Dedifferentiated amniotic fluid mesenchymal stem cell (primary cell): ENCODE data around the gene SECTM1.

Experiments
- DNase-seq: peaks from one replicate; pipeline ENCODE4 v3.0.0-alpha.2; 2016; ENCODE audit errors: extremely low spot score

SECTM1 gene

DNA sequence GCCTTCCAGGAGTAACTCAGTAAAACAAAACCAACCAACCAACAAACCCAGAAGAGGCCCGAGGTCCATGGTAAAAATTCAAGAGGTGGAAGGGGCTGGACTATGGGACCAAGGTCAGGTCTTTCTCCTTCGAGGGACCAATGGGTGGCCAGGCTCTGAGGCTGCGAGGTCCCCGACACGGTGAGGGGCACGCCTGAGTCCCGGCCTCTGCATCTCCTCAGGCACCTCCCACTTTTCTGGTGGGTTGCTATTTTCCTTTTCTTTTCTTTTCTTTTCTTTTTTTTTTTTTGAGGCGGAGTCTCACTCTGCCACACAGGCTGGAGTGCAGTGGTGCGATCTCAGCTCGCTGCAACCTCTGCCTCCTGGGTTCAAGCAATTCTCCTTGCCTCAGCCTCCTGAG is 34.1 kb downstream of the SECTM1 start:
- DNase-seq = no peak

DNA sequence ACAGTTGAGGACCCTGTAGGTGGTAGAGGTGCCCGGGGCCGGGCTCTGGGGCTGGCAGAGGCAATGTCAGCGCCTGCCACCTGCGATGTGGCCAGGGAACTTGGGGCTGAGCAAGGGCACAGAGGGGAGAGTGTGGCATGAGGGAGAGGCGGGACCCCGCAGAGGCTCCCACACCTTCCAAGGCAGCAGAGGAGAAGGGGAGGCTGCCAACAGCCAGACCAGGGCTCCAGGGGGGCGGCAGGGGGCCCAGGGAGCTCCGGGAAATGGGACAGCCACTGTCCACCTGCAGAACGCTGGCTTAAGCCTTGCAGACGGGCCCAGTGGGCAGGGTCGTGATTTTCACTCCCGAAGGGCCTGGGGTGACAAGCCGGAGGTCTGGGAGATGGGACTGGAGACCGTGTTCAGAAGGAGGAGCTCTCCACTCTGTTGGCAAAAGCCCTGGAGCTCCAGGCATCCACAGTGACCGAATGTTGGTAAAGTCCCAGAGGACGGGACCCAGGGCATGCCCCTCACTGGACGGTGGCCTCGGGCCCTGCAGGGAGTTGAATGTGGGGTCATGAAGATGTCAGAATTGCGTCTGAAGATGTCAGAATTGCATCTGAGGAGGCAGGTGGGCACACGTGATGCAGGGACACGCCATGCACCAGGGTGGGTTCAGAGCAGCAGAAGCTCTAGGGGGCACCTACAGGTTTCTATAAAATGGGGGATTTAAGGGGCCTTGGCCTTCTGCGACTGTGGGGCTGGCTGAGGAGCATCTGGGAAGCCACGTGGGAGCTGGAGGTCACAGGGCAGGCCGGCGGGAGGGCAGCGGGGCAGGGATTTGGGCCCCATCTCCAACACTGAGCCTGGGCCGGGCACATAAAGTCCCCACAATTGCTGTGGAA is 34.8 kb downstream of the SECTM1 start:
- DNase-seq = no peak

DNA sequence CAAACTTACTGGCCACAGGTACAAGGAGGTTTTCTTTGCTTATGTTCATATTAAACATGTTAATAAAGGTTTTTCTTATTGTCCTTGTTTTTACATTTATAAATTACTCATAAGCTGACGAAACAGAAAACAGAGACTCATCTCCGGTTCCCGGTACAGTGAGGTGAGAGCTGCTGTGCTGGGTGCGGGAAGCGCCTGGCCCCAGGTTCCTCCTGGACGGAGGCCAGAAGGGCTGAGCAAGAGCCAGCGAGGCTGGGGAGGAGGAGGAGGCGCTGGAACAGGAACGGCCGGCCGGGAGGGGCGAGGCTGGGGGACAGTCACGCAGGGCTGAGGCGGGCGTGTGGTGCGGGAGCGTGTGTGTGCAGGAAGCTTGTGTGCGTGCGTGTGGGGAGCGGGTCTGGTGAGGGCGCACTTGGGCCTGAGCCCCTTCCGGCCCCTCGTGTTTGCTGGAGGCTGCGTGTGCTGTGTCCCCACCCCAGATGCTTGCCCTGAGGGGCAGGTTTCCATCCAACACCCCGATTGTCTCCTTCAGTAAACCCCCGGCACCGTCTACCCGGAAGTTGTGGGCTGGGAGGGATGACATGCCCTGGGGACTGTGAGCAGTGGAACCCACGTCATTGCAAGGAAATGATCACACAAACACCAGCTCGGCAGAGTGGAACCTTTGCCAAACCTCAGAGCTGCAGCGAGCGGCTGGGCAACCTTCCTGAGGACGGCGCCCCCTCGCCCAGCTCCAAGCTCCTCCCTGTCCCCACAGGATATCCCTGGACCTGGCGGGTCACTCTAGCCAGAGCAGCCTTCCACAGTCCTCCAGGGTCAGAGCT is 35.6 kb downstream of the SECTM1 start:
- peak; percentile 86 for DNase-seq

DNA sequence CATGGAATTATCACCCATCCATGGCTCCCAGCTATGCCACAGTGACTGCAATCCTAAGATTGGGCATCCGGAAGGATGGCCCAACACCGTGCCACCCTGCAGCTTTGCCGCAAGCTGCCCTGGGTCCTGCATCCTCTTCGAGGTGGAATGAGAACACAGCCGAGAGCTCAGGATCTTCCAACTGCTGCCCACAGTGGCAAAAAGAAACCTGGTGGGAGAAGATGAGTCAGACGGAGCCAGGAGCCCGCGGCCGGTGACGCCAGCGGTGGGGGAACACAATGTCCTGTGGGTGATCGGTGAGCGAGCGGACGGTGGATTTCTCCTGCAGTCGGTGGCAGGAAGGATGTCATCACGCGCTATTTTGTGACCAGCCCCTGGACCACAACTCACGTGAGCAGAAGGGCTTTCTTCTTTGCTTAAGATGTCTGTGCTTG is 36.3 kb downstream of the SECTM1 start:
- peak; percentile 58 for DNase-seq

DNA sequence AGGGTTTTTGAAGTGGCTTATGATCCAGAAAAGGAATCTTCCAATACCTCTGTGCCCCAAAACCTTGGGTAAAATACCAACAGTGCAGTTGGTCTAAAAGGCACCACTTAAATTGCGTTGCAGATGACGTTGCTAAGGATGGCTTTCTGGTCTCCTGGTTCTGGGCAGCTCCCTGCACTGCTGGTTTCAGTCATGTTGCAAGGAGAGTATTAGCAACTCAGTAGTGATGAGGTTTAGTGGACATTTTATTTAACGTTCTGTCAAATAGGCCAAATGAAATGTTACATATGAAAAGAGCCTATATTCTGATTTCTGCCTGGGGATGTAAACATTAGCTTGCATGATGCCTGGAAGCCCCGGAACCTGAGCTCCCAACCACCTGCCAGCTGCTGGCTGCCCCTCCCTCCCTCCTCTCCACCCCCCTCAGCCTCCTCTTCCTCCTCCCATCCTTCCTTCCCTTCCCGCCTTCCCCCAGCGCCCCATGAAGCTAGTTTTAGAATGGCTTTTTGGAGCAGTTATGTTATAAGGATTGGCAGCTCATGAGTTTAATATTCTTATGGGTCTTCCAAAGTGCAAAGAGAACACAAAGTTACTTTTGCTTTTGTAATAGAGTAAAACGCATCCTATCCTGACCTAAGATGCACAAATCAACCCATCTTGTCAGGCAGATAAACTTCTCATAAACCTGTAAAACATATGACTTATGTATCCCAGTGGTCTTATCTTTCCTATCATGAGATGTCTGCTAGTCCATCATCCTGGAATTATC is 36.9 kb downstream of the SECTM1 start:
- DNase-seq = no peak

DNA sequence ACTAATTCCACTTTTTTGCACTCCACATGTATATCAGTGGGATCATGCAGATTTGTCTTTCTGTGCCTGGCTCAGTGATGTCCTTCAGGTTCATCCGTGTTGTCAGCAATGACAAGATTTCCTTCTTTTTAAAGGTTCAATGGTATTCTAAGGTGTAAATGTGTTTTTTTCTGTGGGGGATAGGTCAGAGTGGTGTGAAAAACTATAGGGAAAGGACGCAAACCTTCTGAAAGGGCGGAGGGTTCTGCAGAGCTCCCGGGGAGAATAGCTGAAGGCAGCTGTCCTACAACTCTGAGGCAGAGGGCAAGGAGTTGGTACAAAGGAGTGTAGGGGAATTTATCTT is 38.1 kb downstream of the SECTM1 start:
- no peak for DNase-seq

DNA sequence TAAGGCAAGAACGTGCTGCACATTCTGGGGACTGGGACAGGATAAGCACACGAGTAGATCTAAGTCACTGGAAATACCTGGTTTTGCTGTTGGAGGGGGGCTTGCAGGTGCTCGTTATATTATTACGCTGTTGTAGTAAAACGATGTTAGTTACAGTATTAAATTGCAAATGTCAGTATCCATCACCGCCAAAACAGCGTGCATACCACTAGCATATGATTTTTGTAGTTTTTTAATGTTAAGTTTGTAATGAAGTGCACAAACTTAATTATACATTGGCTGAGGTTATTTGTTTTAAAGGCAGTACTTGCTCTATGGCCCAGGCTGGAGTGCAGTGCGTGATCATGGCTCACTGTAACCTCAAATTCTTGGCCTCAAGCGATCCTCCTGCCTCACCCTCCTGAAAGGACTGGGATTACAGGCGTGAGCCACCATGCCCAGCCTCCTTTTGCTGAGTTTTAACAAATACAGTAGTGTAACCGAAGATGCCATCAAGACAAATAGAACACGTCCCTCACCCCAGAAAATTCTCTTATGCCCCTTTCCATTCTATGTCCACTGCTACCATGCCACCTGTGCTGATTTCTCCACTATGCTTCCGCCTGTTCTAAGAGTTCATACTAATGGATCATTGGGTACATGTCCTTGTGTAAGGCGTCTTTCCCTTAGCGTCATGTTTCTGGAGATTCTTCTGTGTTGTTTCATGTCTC is 39.3 kb downstream of the SECTM1 start:
- no peak for DNase-seq

DNA sequence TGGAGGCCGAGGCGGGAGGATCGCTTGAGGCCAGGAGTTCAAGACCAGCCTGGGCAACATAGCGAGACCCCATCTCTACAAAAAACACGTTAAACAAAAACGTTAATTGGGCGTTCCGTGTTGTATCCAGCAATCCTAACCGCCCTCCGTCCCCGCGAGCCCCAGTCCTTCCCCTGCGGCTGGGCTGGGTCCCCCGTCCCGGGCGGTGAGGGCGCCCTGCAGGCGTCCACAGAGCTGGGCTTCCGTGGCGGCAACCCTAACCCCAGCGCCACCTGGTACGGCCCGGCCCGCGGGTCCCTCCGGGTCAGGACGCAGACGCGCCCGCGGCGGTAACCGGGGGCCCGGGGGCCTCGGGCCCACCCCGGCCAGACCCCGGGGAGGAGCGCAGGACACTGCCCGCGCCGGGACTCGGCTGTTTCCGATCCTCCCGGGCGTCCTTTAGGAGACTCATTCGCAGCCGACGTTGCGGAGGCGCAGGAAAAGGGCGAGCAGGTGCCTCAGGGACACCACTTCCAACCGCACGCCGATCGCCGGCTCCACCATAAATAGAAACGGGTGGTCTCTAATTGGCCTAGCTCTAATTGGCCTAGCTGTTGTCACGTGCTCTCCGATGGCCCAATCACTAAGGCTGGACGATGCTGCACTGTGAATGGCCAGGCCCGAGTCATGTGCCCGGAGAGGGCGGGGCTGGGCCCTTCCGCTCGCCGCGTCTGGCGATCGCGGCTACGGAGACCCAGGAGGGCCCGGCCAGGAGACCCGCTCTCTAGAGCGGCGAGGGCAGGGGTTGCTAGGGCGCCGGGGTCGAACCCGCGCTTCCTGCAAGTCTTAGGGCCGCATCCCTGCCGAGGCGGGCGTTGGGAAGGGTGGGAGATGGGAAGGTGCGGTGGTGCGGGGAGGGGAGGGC is 41.1 kb downstream of the SECTM1 start:
- peak; percentile 97 for DNase-seq

DNA sequence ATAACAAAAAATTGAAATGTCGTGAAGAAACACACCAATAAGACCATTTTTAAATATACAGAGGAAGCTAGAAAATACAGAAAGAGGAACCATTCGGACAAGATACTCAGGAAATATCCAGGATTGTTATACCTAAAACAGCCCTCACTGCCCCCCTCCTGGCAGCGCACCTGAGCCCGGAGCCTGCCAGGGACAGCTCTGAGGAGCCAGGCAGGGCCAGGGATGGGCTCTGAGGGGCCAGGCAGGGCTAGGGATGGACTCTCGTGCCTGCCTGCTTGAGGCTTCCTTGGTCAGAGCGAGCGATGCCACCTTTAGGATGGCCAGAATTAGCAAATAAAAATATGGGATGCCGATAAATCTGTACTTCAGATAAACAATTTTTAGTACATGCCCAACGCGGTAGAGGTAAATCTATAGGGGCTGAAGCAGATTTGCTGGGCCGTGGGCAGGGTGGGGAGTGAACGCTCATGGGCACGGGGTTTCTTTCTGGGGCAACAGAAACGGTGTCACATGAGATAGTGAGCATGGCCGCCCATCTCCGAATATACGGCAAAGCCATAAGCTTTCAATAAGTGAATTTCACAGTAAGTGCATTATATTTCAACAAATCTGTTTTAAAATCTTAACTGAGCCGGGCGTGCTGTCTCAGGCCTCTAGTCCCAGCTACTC is 41.9 kb downstream of the SECTM1 start:
- no peak for DNase-seq

DNA sequence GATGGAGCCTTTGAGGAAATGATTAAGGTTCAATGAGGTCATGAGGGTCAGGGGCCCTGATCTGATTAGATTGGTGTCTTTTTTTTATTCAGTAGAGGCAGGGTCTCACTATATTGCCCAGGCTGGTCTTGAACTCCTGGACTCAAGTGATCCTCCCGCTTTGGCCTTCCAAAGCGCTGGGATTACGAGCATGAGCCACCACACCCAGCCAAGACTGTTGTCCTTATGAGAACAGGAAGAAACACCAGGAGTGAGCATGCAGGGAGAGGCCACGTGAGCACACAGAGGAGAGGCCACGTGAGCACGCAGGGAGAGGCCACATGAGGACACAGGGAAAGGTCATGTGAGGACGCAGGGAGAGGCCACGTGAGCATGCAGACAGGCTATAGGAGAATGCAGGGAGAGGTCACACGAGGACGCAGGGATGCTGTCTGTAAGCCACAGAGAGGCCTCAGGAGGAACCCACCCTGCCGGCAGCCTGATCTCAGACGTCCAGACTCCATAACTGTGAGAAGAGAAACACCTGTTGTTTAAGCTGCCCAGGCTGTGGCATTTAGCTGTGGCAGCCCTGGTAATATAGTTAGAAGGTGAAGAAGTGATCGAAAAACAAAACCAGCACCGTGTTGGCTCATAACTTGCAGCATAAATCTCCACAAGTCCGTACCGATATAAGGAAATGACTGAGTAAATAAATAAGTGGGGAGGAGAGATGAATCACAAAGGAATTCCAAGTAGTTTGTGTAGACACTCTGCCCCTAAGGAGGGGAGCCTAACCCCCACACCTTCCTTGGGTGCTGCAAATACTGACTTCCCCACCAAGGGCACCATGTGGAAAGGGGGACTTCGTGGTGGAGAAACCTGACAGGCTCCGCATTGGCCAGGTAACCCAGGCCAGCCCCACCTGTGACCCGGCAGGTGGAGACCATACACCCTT is 45.4 kb downstream of the SECTM1 start:
- DNase-seq = peak; percentile 14

DNA sequence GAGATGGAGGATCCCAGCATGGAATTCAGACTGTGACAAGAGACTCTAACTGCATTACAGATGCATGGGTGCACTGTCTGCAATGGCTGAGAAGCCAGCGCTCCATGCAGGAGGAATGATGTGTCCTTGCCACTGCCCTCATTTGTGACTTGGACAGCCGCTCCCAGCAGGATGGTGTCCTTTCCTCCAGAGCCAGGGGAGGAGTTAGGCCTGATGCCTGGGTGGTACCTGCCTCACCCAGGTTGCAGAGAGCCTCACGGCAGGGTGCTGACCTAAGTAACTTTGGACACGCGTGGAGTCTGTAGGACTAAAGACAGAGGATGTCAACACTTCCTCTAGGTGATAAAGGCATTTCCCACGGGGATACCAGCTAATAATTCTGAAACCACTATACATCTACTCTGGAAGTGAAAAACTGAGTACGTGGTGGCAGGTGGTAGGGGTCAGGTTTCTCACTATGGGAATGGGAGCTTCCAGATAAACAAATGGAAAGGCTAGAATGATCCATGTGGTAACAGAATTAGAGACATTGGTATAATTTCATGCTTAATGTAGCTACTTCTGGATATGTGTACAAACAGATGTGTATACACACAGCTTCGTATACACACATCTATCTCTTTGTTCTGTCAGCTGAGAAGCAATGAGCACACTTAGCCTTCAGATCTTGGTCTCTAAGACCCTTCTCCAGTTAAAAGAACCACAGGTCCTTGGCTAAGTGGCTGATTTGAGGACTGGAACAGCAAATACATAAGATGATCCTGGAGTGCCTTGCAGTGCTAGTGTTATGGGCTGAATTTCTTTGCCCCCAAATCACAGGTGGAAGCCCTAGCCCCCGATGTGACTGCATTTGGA is 46.3 kb downstream of the SECTM1 start:
- no peak for DNase-seq

DNA sequence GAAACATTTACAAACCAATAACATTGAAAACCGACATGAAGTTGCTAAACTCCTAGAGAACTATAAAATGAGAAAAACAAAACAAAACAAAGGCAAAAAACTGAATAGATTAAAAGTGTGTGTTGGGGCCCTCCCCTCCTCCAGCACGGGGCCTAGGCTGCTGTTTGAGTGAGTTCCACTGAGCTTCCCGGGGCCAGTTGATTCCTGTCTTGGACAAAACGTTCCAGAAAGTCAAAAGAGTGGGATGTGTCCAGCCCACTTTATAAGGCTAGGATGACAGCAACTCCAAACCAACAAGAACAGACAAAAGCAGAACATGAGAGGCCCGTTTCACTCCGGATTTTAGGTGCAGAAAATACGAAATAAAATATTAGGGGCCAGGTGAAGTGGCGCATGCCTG is 48.4 kb downstream of the SECTM1 start:
- no peak for DNase-seq

DNA sequence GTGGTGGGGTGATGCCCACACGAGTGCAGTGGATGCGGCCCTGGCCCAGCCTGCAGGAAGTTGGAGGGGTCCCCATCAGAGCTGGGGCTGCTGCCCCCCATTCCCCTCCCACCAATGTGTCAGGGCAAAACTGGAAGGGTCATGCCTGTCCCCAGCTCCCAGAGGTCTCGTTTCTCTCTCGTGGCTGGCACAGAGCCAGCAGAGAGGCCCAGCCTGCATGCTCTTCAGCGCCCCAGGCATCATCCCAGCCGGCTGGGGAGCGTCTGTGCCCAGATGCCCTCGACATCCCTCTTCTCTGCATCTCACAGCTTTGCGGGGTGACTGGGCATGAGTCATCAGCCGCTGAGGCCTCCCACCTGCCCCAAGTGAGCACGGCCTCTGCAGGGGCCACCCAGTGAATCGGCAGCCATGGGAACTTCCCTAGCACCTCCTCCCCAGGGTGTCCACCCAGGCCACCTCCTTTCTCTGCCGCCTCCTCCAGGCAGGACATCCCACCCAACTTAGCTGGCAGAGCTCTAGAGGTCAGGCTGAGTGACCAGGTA is 50.3 kb downstream of the SECTM1 start:
- DNase-seq = peak; percentile 20

DNA sequence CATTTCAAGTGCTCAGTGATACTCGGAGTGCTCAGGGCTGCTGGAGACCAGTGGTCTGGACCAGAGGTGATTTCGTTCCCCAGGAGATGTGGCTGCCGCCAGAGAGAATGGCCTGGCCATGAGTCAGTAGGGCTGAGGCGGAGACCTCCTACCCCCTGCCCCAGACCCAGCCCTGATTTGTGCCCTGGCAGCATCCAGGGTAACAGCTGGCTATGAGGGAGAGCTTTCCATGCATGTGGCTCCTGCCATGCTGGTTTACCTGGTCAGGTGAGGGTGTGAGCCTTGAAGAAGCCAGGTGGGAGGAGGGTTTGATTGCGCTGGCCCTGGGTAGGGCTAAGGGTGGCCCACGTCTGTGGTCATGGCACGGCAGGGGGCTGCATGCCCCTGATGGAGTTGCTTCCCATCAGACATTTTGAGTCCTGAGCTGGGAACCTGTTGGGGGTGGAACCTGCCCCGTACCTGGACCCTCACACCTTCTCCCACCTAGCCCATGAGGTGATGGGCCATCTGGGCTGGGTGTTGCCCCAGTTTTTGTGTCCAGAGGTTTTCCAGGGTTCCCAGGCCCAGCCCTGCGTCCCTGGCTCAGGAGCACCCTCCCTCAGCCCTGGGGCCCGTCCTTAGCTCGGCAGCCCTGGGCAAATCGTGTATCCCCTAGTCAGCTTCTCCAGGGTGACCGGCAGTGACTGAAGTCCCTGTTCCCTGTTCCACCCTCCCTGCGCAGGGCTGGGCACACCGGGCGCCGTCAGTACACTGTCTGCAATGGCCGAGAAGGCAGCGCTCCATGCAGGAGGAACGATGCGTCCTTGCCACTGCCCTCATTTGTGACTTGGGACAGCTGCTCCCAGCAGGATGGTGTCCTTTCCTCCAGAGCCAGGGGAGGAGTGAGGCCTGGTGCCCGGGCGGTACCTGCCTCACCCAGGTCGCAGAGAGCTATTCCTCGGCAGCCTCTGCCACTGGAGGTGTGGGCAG is 51.0 kb downstream of the SECTM1 start:
- no peak for DNase-seq

DNA sequence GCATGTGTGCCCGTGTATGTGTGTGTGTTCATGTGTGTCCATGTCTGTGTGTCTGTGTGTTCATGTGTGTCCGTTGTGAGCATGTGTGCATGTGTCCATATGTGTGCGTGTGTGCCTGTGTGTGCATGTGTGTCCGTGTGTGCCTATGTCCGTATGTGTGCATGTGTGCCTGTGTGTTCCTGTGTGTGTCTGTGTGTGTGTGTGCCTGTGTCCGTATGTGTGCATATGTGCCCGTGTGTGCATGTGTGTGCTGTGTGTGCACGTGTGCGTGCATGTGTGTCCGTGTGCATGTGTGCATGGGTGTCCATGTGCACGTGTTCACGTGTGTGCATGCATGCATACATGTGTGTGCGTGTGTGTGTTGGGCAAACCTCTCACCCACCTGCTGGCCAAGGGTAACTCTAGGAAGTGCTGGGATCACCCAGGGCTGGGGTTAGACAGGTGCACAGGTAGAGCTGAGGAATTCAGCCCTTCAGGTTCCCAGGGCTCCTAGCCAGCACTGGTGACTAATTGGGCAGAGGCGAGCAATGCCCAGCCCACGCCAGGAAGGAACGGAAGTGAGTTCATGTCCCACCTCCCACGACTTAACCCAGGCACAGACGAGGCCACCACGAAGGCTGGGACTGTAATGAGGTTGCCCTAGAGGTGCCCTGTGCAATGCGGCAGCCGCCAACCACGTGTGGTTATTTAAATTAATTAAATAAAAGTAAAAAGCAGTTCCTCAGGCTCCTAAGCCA is 51.9 kb downstream of the SECTM1 start:
- no peak for DNase-seq

DNA sequence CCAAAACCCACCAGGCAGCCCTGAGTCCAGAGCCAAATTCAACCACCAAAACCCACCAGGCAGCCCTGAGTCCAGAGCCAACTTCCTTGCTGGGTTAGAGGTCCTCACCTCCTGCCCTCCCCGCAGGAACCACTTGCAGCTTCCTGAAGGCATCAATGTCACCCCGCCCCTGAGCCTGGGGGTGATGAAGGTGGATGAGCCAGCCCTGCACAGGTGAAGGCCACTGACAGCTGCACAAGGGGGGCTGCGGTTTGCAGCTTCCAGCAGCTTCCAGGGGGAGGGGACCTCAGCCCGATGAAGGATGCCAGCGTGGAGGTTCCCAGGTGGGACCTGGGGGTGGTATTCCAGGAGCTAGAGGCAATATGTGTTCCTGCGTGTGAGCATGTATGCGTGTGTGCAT is 52.5 kb downstream of the SECTM1 start:
- no peak for DNase-seq
